ENCODE results near the gene PISD. TPM values are rescaled to one million over a fixed set of nuclear protein-coding genes. Genes with fewer than 3 reads are reported as not detected.

PISD gene
- total RNA-seq, 2 experiments from 2014 or later, result 21.5 to 51.9 TPM

DNA sequence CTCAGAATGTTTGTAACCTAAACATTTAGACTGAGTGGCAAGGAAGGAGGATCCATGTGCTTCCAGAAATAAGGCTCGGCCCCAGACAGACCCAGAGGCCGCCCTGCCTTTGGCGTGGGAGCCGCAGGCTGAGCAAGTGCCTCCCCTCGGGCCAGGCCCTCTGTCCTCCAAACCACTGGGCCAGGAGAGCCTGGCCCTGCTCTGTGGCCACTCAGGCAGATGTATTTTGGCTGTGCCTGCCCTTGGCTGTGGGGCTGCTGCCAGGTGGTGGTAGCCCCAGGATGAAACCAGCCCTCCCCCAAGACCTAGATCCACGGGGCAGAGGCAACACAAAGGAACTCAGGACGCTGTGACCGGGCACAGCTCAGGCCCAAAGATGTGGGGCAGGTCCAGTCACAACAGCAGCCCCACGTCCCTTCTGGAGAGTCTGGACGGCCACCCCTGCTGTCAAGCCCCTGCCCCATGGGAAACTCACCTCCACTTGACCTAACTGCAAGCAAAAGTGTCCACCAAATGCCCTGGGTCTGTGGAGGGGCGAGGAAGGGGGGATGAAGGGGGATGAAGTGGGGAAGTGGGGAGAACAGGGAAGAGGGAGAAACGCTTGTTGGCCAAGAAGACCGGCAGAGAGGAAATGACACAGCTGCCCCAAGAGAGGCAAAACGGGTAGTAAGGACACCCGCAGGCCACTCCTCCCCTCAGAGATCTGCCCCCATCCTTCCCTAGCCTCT, 24.0 kb downstream of the PISD start:
- peak overlapping the region; percentile 68 for H3K4me2 ChIP-seq (ENCODE audit: low read length)
- DNase-seq (ENCODE audit: low spot score), result peak; percentile 61
- peaks cover 23% of the 10 kb centered on the region; the same call in 1 of the 2 replicates for H3K79me2 ChIP-seq (ENCODE audit: insufficient read depth, low read depth, low read length)
- ChIA-PET POLR2A (interaction anchor here (0.6 to 1.9 kb wide), 8 partner anchors 8 to 1475 kb away, joined by 3 to 6 read pairs (median 4); partner anchors contain the start of gene PISD), CTCF (ENCODE audit: unreplicated experiment) (interaction anchor here (1.0 kb wide), 1 partner anchor 8 kb away, joined by 5 read pairs; no protein-coding TSS in a partner anchor)
- peak overlapping the region; percentile 61 for H3K27ac ChIP-seq (ENCODE audit: low read depth, low read length, poor library complexity, severe bottlenecking)
- H2AFZ ChIP-seq (ENCODE audit: low read length), result peak overlapping the region; percentile 32; the same call in 1 of the 2 replicates
- BruUV-seq (replicated peaks), result no TSS peak
- H3K9me2 ChIP-seq (ENCODE audit: insufficient read depth, low read length), result no peaks in the 10 kb centered on the region
- H3K36me3 ChIP-seq (ENCODE audit: insufficient read depth, low read length), result peaks cover 19% of the 10 kb centered on the region
- H3K9me3 ChIP-seq (ENCODE audit: low read length), result no peaks in the 10 kb centered on the region
- TF ChIP-seq EZH2phosphoT487 (IDR thresholded peaks at IDR 0.05; ENCODE audit: borderline replicate concordance, low read depth, low read length), result no peak
- TF ChIP-seq, protein P1, sequence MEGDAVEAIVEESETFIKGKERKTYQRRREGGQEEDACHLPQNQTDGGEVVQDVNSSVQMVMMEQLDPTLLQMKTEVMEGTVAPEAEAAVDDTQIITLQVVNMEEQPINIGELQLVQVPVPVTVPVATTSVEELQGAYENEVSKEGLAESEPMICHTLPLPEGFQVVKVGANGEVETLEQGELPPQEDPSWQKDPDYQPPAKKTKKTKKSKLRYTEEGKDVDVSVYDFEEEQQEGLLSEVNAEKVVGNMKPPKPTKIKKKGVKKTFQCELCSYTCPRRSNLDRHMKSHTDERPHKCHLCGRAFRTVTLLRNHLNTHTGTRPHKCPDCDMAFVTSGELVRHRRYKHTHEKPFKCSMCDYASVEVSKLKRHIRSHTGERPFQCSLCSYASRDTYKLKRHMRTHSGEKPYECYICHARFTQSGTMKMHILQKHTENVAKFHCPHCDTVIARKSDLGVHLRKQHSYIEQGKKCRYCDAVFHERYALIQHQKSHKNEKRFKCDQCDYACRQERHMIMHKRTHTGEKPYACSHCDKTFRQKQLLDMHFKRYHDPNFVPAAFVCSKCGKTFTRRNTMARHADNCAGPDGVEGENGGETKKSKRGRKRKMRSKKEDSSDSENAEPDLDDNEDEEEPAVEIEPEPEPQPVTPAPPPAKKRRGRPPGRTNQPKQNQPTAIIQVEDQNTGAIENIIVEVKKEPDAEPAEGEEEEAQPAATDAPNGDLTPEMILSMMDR (conservative IDR thresholded peaks at IDR 0.05; ENCODE audit: low read length), result no peak
- no peaks in the 10 kb centered on the region for H4K20me1 ChIP-seq (ENCODE audit: insufficient read depth, low read length)
- H3K4me3 ChIP-seq (ENCODE audit: low read depth, low read length, poor library complexity, severe bottlenecking), result peak overlapping the region; percentile 52
- intact Hi-C loops (cut with micrococcal nuclease; ENCODE audit: unreplicated experiment), result no loop called here
- peaks cover 53% of the 10 kb centered on the region for H3K4me1 ChIP-seq (ENCODE audit: insufficient read depth, low read length, poor library complexity, severe bottlenecking)

DNA sequence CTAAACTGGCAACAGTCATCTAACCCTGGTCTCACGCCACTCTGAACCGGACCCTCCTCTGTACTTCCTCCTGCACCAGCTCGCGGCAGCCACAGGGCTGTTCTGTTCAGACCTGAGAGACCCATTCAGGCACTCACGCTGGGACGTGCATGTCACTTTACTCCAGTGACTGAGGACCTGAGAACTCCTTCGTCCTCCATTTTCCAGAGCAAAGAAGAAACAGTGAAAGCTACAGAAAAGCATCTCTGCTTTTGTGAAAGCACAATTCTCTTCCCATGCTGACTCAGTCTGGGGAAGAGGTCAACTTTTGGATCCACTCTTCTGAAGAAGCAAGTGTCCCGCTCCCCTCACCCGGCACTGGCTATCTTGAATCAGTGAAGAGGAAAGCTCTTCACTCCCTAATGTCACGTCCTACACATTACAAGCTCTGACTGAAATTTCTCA, 24.5 kb downstream of the PISD start:
- H3K4me3 ChIP-seq (ENCODE audit: low read depth, low read length, poor library complexity, severe bottlenecking), result peak overlapping the region; percentile 52
- TSS peak; percentile 50 for BruUV-seq (replicated peaks)
- peaks cover 59% of the 10 kb centered on the region for H3K4me1 ChIP-seq (ENCODE audit: insufficient read depth, low read length, poor library complexity, severe bottlenecking)
- H4K20me1 ChIP-seq (ENCODE audit: insufficient read depth, low read length), result no peaks in the 10 kb centered on the region
- H3K4me2 ChIP-seq (ENCODE audit: low read length), result peak overlapping the region; percentile 68
- peaks cover 13% of the 10 kb centered on the region; the same call in 1 of the 2 replicates for H3K36me3 ChIP-seq (ENCODE audit: insufficient read depth, low read length)
- ChIA-PET CTCF (ENCODE audit: unreplicated experiment) (interaction anchor here (0.5 kb wide), 1 partner anchor 292 kb away, joined by 4 read pairs; no protein-coding TSS in a partner anchor), POLR2A (interaction anchor here (1.1 kb wide), 1 partner anchor 16 kb away, joined by 3 read pairs; no protein-coding TSS in a partner anchor)
- peak overlapping the region; percentile 61 for H3K27ac ChIP-seq (ENCODE audit: low read depth, low read length, poor library complexity, severe bottlenecking)
- TF ChIP-seq, protein P1 (conservative IDR thresholded peaks at IDR 0.05; ENCODE audit: low read length), result no peak
- no peak for TF ChIP-seq EZH2phosphoT487 (IDR thresholded peaks at IDR 0.05; ENCODE audit: borderline replicate concordance, low read depth, low read length)
- no peaks in the 10 kb centered on the region for H3K9me2 ChIP-seq (ENCODE audit: insufficient read depth, low read length)
- H3K9me3 ChIP-seq (ENCODE audit: low read length), result no peaks in the 10 kb centered on the region
- peak; percentile 53 for DNase-seq (ENCODE audit: low spot score)
- intact Hi-C loops (cut with micrococcal nuclease; ENCODE audit: unreplicated experiment), result no loop called here
- peaks cover 29% of the 10 kb centered on the region; the same call in 1 of the 2 replicates for H3K79me2 ChIP-seq (ENCODE audit: insufficient read depth, low read depth, low read length)
- H2AFZ ChIP-seq (ENCODE audit: low read length), result peak overlapping the region; percentile 32; the same call in 1 of the 2 replicates
